ENCODE results near the gene GDF15. TPM values are rescaled to one million over a fixed set of nuclear protein-coding genes. Genes with fewer than 3 reads are reported as not detected.
A peak's percentile ranks its signal among the peaks of the same experiment; 100 is the strongest.

GDF15 gene
- total RNA-seq, 1 experiment from 2014 or later, result not detected

GRCh38 chr19:18392417-18392816, 6.5 kb downstream of the GDF15 start:
- H3K4me2 ChIP-seq (ENCODE audit: low read depth, low read length, poor library complexity, severe bottlenecking), result peak overlapping the region; percentile 15
- no peaks in the 10 kb centered on the region for H3K9me3 ChIP-seq (ENCODE audit: low read length)
- no peak overlapping the region for H3K27ac ChIP-seq (ENCODE audit: low read length)
- H3K9ac ChIP-seq (ENCODE audit: low read length), result no peak overlapping the region
- H3K9me2 ChIP-seq (replicated peaks; ENCODE audit: insufficient read depth, low read length), result no peaks in the 10 kb centered on the region
- no peak overlapping the region for H3K4me3 ChIP-seq (ENCODE audit: low read length)
- peak; percentile 62 for DNase-seq
- H3K27me3 ChIP-seq (ENCODE audit: low read length), result no peaks in the 10 kb centered on the region; the same call in 1 of the 2 replicates
- H3K4me1 ChIP-seq (ENCODE audit: low read length), result peaks cover 27% of the 10 kb centered on the region
- no peaks in the 10 kb centered on the region for H3K79me2 ChIP-seq (ENCODE audit: low read length)
- no peaks in the 10 kb centered on the region; the same call in 1 of the 2 replicates for H4K20me1 ChIP-seq (ENCODE audit: insufficient read depth, low read depth, low read length)
- no peaks in the 10 kb centered on the region for H3K36me3 ChIP-seq (ENCODE audit: insufficient read depth, low read length)
- H2AFZ ChIP-seq (ENCODE audit: low read length), result no peak overlapping the region

- H3K4me3 ChIP-seq (ENCODE audit: low read length), result no peak overlapping the region
- no peaks in the 10 kb centered on the region for H3K9me2 ChIP-seq (replicated peaks; ENCODE audit: insufficient read depth, low read length)
- H3K27ac ChIP-seq (ENCODE audit: low read length), result no peak overlapping the region
- no peaks in the 10 kb centered on the region for H3K36me3 ChIP-seq (ENCODE audit: insufficient read depth, low read length)
- H3K79me2 ChIP-seq (ENCODE audit: low read length), result no peaks in the 10 kb centered on the region
- DNase-seq, result no peak
- H3K4me1 ChIP-seq (ENCODE audit: low read length), result peaks cover 31% of the 10 kb centered on the region
- H3K9ac ChIP-seq (ENCODE audit: low read length), result no peak overlapping the region
- H3K27me3 ChIP-seq (ENCODE audit: low read length), result no peaks in the 10 kb centered on the region; the same call in 1 of the 2 replicates
- no peak overlapping the region for H2AFZ ChIP-seq (ENCODE audit: low read length)
- no peaks in the 10 kb centered on the region; the same call in 1 of the 2 replicates for H4K20me1 ChIP-seq (ENCODE audit: insufficient read depth, low read depth, low read length)
- H3K4me2 ChIP-seq (ENCODE audit: low read depth, low read length, poor library complexity, severe bottlenecking), result peak overlapping the region; percentile 15
- H3K9me3 ChIP-seq (ENCODE audit: low read length), result no peaks in the 10 kb centered on the region
Observed at GRCh38 chr19:18392926-18393325, 7.0 kb downstream of the GDF15 start.

GRCh38 chr19:18393836-18394235, 7.9 kb downstream of the GDF15 start:
- Histone ChIP-seq H3K9me2 (replicated peaks; ENCODE audit: insufficient read depth, low read length) (no peaks in the 10 kb centered on the region), H3K4me3 (ENCODE audit: low read length) (no peak overlapping the region), H4K20me1 (ENCODE audit: insufficient read depth, low read depth, low read length) (no peaks in the 10 kb centered on the region; the same call in 1 of the 2 replicates), H3K79me2 (ENCODE audit: low read length) (no peaks in the 10 kb centered on the region), H3K9ac (ENCODE audit: low read length) (no peak overlapping the region), H2AFZ (ENCODE audit: low read length) (no peak overlapping the region), H3K27me3 (ENCODE audit: low read length) (no peaks in the 10 kb centered on the region; the same call in 1 of the 2 replicates), H3K4me2 (ENCODE audit: low read depth, low read length, poor library complexity, severe bottlenecking) (no peak overlapping the region), H3K27ac (ENCODE audit: low read length) (no peak overlapping the region), H3K36me3 (ENCODE audit: insufficient read depth, low read length) (no peaks in the 10 kb centered on the region), H3K4me1 (ENCODE audit: low read length) (peaks cover 27% of the 10 kb centered on the region), H3K9me3 (ENCODE audit: low read length) (no peaks in the 10 kb centered on the region)
- DNase-seq, result no peak

GRCh38 chr19:18396471-18397241, 10.7 kb downstream of the GDF15 start:
- no peak overlapping the region for H3K4me2 ChIP-seq (ENCODE audit: low read depth, low read length, poor library complexity, severe bottlenecking)
- no peaks in the 10 kb centered on the region; the same call in 1 of the 2 replicates for H4K20me1 ChIP-seq (ENCODE audit: insufficient read depth, low read depth, low read length)
- peaks cover 31% of the 10 kb centered on the region for H3K4me1 ChIP-seq (ENCODE audit: low read length)
- H3K27ac ChIP-seq (ENCODE audit: low read length), result no peak overlapping the region
- no peak for DNase-seq
- H3K27me3 ChIP-seq (ENCODE audit: low read length), result no peaks in the 10 kb centered on the region
- H3K9me3 ChIP-seq (ENCODE audit: low read length), result no peaks in the 10 kb centered on the region
- no peaks in the 10 kb centered on the region for H3K79me2 ChIP-seq (ENCODE audit: low read length)
- no peak overlapping the region for H3K9ac ChIP-seq (ENCODE audit: low read length)
- H3K4me3 ChIP-seq (ENCODE audit: low read length), result no peak overlapping the region
- no peak overlapping the region for H2AFZ ChIP-seq (ENCODE audit: low read length)
- no peaks in the 10 kb centered on the region for H3K9me2 ChIP-seq (replicated peaks; ENCODE audit: insufficient read depth, low read length)
- H3K36me3 ChIP-seq (ENCODE audit: insufficient read depth, low read length), result no peaks in the 10 kb centered on the region

GRCh38 chr19:18397242-18398202, 11.6 kb downstream of the GDF15 start, which contains the start of gene LRRC25:
Gene LRRC25, minus strand, starts transcription at chr19:18397622. Its CDS starts 659 bp downstream, at chr19:18396963.
- no peaks in the 10 kb centered on the region for H3K79me2 ChIP-seq (ENCODE audit: low read length)
- H3K9me3 ChIP-seq (ENCODE audit: low read length), result no peaks in the 10 kb centered on the region
- DNase-seq, result peak; percentile 67
- no peaks in the 10 kb centered on the region for H3K9me2 ChIP-seq (replicated peaks; ENCODE audit: insufficient read depth, low read length)
- H3K36me3 ChIP-seq (ENCODE audit: insufficient read depth, low read length), result no peaks in the 10 kb centered on the region
- no peaks in the 10 kb centered on the region for H3K27me3 ChIP-seq (ENCODE audit: low read length)
- H3K27ac ChIP-seq (ENCODE audit: low read length), result no peak within 1 kb of the TSS
- no peak within 1 kb of the TSS for H3K4me2 ChIP-seq (ENCODE audit: low read depth, low read length, poor library complexity, severe bottlenecking)
- H4K20me1 ChIP-seq (ENCODE audit: insufficient read depth, low read depth, low read length), result no peaks in the 10 kb centered on the region; the same call in 1 of the 2 replicates
- no peak within 1 kb of the TSS for H3K9ac ChIP-seq (ENCODE audit: low read length)
- H2AFZ ChIP-seq (ENCODE audit: low read length), result no peak within 1 kb of the TSS
- no peak within 1 kb of the TSS for H3K4me3 ChIP-seq (ENCODE audit: low read length)
- peaks cover 34% of the 10 kb centered on the region for H3K4me1 ChIP-seq (ENCODE audit: low read length)

GRCh38 chr19:18399008-18399407, 13.1 kb downstream of the GDF15 start:
- DNase-seq, result no peak
- Histone ChIP-seq H3K36me3 (ENCODE audit: insufficient read depth, low read length) (no peaks in the 10 kb centered on the region), H4K20me1 (ENCODE audit: insufficient read depth, low read depth, low read length) (no peaks in the 10 kb centered on the region), H3K9ac (ENCODE audit: low read length) (no peak overlapping the region), H3K9me3 (ENCODE audit: low read length) (no peaks in the 10 kb centered on the region), H3K27me3 (ENCODE audit: low read length) (no peaks in the 10 kb centered on the region), H3K4me3 (ENCODE audit: low read length) (no peak overlapping the region), H3K4me1 (ENCODE audit: low read length) (peaks cover 40% of the 10 kb centered on the region), H2AFZ (ENCODE audit: low read length) (no peak overlapping the region), H3K27ac (ENCODE audit: low read length) (no peak overlapping the region), H3K79me2 (ENCODE audit: low read length) (no peaks in the 10 kb centered on the region), H3K4me2 (ENCODE audit: low read depth, low read length, poor library complexity, severe bottlenecking) (no peak overlapping the region), H3K9me2 (replicated peaks; ENCODE audit: insufficient read depth, low read length) (no peaks in the 10 kb centered on the region)

- Histone ChIP-seq H3K79me2 (ENCODE audit: low read length) (no peaks in the 10 kb centered on the region), H3K9me3 (ENCODE audit: low read length) (no peaks in the 10 kb centered on the region), H3K4me3 (ENCODE audit: low read length) (peak overlapping the region; percentile 49), H3K9me2 (replicated peaks; ENCODE audit: insufficient read depth, low read length) (no peaks in the 10 kb centered on the region), H2AFZ (ENCODE audit: low read length) (no peak overlapping the region), H3K27me3 (ENCODE audit: low read length) (no peaks in the 10 kb centered on the region), H3K9ac (ENCODE audit: low read length) (peak overlapping the region; percentile 73), H3K4me1 (ENCODE audit: low read length) (peaks cover 41% of the 10 kb centered on the region), H3K27ac (ENCODE audit: low read length) (peak overlapping the region; percentile 91), H4K20me1 (ENCODE audit: insufficient read depth, low read depth, low read length) (no peaks in the 10 kb centered on the region), H3K4me2 (ENCODE audit: low read depth, low read length, poor library complexity, severe bottlenecking) (peak overlapping the region; percentile 71), H3K36me3 (ENCODE audit: insufficient read depth, low read length) (no peaks in the 10 kb centered on the region)
- peak; percentile 91 for DNase-seq
Observed at GRCh38 chr19:18401580-18402112, 15.7 kb downstream of the GDF15 start.

All from Karpas-422 (cell line).